HG03342 (cell line): ENCODE results near the gene BTLA.
"Not testable (repeated sequence)": the region's sequence is repeated elsewhere in the genome, so short reads cannot be mapped to it uniquely, and the experiment has no call there.

ENCODE experiments used
- ATAC-seq: cut with Tn5 transposase; IDR thresholded peaks from one replicate; pipeline ENCODE4 v1.9.1; 2021; ENCODE audit warnings: mild to moderate bottlenecking, moderate library complexity; ENCODE audit not compliant: unreplicated experiment

The BTLA gene

DNA sequence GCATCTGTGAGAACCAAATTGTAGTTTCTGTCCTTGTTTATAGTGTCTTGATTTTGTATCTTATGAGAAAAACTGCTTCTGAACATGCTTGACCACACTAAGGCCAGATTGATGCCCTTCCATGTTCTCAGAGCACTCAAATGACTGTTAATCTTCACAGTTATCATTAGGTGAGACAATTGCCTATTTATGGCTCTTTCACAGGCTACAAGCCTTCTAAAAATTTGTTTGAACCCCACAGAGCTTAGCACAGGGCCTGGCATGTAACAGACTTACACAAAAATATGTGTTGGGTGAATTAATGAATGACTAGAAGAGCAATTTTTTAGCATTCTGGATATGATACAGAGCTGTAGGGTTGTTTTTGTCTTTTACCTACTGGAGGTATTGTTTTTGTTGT is 43.1 kb downstream of the BTLA start:
- ATAC-seq, result no peak

DNA sequence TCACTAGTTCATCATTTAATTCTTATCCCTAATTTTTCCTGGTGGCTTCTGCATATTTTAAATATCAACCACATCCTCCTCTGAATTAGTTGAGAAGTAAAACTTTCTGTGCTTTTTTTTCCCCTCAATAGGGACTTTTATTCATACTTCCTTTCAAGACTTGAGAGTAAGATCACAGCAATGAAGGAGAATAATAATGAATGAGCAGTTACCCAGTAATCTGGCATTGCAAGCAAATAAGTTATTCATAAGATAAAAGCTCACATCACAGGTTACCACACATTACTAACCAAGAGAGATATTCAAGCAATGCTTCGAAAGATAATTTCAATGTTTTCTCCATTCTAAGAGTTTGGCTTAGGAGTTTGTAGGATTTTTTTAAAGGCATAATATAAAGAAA is 50.3 kb downstream of the BTLA start:
- no peak for ATAC-seq

DNA sequence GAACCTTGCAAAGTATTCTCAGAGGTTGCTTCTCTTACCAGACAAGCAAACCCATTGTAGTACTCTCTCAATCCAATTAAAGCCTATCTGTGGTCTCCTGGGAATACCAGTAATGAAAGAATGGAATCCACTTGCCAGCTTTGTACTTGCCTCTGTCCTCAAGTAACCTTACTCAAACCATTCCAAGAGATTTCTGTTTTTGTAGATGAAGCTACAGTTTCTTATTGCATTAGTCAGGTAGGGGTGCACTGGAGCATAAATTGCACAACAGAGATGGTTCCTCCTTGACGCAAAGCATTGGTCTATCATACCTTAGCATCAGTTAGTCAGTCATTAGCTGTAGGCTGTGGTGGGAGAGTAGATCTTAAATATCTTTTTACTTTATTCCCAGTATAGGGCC is 52.9 kb downstream of the BTLA start:
- no peak for ATAC-seq

DNA sequence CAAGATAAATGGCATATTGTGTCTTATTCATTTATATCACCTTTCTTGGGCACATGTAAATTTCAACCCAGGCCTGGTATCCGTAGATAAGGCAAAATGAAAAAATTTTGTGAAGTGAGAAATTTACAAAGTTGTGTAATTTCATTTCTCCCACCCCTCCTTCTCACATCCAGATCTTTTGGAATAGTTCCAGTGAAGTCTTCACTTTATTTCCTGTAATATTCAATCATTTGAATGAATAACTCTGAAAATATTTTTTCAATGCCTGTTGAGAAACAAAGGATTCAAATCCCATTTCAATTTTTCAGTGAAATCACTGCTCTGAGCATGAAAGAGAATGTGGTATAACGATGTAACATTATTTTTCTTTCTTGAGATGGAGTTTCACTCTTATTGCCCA is 53.4 kb downstream of the BTLA start:
- ATAC-seq, result no peak

DNA sequence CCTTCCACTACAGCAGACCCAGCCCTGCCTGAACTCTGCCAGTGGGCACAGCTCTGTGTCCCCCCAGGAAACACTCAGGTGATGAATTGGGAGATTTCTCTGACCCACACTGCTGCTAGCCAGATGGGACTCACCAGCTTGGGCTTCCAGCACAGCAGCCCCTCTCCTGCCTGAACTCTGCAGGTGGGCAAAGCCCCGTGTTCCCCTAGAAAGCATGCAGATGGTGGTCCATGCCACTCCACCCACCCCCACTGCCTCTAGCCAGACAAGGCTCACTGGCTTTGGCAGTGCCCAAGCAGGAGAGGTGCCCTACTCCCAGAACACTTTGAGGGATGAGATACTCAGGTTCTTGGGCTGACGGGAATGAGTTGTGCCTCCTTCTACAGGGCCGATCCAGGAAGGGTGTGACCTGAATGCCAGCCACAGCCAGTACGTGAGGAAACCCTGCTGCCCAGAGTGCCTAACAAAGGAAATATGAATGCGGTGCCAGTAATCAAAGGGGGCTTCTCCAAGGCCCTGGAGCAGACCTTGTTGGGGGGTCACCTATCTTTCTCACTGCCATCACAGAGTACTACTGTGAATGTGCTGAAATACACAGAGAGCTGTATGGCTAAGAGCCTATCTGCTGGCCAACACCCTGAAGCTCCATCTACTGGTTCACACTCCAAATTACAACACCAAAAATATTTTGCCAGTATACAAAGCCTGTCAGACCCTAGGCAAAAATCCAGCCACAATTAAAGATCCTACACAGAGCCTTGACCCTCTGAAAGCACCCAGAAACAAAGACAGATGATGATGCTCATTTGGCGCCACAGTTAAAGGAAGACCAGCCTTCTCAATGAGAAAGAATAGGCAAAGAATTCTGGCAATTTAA is 61.9 kb downstream of the BTLA start:
- peak; percentile 55 for ATAC-seq

DNA sequence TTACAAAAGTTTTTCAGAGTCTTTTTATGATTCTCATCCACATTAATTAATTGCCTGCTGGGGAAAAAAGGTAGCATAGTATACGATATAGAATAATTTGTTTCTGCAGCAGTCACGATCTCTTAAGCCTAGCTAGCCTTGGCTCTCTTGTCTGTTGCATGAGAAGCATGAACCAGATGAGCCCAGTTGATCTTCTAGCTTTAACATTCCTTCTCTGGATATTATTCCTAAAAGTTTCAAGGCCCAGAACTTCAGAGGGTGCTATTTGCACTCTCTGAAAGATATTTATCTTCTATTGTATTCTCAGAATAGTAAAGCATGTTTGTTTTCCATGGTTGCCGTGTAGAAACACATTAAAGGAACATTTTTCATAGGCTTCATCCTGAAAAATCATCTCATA is 69.3 kb downstream of the BTLA start:
- no peak for ATAC-seq

DNA sequence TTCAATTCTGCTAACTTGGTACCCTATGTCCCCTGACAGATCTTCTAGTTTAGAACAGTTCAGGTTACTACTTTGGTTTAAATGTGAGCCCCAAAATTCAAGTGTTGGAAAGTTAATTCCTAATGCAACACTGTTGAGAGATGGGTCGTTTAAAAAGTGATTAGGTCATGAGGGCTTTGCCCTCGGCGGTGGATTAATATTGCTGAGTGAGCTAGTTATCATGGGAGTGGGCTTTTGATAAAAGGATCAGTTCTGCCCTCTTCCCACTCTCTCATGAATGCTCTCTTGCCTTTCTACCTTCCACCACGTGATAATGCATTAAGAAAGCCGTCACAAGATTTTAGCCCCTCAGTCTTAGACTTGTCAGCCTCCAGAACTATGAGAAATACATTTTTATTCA is 72.1 kb downstream of the BTLA start:
- no peak for ATAC-seq

DNA sequence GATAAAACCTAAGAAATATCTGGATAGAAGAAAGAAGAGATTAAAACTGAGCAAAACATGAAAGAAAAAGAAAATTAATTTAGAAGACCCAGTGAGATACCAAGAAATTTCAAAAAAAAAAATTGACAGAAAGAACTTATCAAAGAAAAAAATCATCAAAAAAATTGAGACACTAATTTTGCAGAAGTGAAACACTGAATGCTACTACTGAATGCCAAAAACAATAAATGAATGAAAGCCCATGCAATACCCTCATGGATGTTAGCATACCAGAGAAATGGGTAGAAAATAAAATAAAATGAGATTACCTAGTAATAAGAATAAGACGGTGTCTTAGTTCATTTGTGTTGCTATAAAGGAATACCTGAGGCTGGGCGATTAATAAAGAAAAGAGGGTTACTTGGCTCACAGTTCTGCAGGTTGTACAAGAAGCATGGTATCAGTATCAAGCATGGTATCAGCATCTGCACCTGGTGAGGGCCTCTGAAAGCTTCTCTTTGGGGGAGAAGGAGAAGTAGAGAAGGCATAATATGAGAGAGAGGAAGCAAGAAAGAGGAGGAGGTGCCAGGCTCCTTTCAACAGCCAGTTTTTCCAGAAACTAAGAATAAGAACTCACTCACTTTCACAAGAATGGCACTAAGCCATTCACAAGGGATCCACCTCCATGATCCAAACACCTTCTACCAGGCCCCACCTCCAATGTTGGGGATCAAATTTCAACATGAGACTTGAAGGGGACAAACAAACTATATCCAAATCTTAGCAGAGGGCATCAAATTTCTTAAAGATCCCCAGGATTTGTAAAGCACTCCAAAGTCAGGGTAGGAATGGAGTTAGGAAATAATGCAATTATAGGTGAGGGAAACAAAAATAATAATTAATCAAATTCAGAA is 73.2 kb downstream of the BTLA start:
- ATAC-seq, result peak; percentile 72

DNA sequence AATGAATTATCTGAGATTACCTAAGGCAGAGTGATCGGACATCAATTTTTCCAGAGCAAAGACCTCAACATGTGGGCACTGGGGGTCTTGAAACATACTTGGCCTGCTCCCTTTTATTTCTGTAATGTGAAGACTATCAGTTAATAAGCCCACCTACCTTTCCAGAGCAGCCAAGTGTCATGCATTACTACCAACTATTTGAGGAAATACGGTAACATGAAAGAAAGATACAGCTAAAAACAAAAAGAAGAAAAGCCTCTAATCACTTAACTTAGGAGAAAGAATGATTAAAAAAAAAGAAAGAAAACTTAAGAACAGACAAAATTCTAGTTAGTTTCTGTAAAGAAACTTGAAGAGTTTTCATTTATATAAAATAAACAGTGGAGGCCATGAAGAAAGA is 73.9 kb downstream of the BTLA start:
- no peak for ATAC-seq

DNA sequence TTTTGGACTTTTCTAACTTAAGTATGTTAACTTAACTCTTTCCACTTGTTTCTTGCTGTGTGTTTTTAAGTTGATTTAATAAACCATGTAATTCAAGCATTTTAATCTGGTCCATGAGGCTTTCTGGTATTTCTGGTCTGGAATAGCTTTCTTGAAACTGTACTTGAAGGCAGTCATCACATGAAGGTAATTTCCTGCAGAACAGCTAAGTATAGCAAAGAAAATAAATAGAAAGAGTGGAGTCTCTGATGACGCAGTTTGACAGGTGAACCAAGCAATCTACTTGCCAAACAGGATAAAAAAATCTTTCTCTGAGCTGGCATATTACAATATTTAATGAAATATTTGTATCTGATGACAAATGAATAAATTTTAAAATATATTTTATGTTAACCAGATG is 74.9 kb downstream of the BTLA start:
- ATAC-seq, result no peak

DNA sequence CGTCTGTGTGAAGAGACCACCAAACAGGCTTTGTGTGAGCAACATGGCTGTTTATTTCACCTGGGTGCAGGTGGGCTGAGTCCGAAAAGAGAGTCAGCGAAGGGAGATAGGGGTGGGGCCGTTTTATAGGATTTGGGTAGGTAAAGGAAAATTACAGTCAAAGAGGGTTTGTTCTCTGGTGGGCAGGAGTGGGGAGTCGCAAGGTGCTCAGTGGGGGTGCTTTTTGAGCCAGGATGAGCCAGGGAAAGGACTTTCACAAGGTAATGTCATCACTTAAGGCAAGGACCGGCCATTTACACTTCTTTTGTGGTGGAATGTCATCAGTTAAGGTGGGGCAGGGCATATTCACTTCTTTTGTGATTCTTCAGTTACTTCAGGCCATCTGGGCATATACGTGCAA is 76.4 kb downstream of the BTLA start:
- ATAC-seq, result not testable (repeated sequence)

DNA sequence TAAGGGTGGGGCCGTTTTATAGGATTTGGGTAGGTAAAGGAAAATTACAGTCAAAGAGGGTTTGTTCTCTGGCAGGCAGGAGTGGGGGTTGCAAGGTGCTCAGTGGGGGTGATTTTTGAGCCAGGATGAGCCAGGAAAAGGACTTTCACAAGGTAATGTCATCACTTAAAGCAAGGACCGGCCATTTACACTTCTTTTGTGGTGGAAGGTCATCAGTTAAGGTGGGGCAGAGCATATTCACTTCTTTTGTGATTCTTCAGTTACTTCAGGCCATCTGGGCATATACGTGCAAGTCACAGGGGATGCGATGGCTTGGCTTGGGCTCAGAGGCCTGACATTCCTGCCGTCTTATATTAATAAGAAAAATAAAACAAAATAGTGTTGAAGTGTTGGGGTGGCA is 80.7 kb downstream of the BTLA start:
- ATAC-seq, result not testable (repeated sequence)

DNA sequence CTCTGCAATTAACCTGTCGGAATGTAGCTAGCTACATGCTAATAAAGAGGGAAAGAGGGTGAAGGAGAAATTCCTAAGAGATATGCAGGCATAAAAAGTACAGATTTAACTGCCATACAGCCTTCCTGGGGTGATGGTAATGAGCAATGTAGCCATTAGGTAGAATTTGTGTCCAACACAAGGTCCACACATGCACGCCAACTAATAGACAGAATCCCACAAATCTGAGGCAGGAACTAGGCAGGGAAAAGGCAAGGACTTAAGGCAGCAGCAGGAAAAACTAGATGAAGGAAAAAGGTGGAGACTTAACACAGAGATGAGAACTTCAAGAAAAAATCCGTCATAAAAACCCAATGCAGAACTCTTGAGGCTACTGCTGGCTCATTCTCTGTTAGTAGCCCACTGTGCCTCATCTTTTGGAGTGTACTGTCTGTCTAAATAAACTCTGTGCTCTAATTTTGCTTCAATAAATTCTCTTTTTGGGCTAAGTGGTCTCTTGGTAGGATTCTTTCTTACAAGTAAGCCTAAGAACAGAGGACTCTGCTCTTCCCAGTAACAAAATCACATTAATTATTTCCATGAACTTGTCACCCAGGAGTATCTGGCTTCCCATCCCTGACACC is 81.5 kb downstream of the BTLA start:
- ATAC-seq, result no peak

DNA sequence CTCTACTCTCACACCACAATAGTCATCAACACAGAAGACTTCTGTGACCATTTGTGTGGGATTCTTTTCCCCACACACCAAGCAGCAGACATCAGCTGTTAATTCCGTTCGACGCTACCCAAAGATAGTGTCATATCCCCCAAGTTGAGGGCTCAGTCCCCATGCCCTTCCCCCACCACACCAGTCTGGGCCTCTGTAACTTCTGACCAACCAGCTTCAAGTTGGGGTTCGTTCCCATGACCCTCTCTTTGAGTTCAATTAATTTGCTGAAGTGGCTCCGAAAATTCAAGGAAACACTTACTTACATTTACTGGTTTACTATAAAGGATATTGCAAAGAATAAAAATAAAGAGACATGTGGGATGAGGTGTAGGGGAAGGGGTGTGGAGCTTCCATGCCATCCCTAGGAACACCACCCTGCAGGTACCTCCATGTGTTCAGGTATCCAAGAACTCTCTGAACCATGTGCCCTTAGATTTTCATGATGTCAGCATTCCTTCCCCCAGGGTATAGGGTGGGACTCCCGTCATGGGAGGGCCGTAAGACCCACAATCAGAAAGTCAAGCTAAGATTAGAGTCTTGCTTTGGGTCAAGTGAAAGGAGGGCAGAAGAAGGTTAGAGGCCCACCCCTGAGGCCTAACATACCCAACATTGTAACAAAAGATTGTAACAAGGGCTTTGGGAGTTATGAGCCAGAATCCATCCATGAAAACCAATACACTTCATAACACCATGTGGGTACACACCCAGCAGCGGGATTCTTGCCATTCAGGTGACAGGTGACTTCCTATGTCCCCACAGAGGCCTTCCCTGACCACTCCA is 82.7 kb downstream of the BTLA start:
- ATAC-seq, result no peak

DNA sequence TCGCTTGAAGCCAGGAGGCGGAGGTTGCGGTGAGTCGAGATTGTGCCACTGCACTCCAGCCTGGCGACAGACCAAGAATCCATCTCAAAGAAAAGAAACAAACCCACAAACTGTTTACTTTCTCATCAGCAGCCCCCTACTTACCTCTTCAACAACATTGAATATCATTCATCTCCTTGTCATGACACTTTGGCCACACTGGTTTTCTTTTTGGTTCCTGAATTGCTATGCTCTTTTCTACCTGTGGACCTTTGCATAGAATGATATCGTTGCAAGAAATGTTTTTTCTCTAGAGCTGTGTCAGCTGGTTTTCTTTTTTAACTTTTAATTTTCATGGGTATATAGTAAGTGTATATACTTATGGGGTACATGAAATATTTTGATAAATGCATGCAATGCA is 83.9 kb downstream of the BTLA start:
- ATAC-seq, result no peak
